Activated CD4-positive, CD25-positive, alpha-beta regulatory T cell (primary cell): Measurements from ENCODE around the gene CEP126.
"Not testable (repeated sequence)": the region's sequence is repeated elsewhere in the genome, so short reads cannot be mapped to it uniquely, and the experiment has no call there.

Source experiments
- DNase-seq, 4 experiments: peaks; one replicate each; lab custom pipeline; 2025; lab: John Stamatoyannopoulos, UW

The CEP126 gene

GRCh38 chr11:101929294-101929915 is 14.6 kb downstream of the CEP126 start:
- no peak for DNase-seq

DNA sequence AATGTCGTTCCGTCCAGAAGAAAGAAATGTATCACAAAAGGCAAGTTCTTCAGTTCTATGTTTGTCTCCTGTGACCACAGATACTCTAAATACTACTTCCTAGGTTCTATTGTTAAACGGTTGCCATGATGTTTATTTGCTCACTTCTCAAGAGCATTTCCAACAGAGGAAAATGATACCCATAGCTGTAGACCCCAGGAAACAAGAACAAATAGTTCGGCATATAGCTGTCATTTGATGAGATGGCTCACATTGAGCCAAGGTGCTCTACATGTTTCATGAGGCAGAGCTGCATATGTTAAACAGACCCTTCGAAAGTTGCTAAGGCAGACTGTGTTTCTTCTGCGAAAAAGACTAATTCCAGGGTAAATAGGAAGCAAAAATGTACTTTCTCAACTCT is 16.9 kb downstream of the CEP126 start:
- DNase-seq, result no peak

DNA sequence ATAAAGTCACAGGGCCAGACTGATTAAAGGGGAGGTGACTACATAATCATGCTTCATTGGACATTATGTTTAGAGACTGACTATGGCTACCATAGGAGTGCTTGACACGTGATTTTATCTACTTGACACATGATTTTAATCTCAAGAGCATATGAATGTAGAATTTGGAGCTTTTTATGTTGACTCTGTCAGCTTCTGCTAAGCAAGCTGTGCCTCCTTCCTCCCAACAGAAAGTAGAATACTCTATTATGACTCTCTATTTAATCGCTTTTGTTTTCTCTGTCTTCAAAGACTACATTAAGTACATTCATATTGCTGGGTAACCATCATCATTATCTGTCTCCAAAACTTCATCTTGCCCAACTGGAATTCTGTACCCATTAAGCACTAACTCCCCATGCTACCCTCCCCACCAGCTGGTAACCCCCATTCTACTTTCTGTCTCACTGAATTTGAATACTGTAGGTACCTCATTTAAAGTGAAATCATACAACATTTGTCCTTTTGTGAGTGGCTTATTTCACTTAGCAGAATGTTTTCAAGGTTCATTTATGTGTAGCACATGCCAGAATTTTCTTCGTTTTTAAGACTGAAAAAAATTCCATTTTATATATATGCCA is 26.2 kb downstream of the CEP126 start:
- DNase-seq, result no peak

DNA sequence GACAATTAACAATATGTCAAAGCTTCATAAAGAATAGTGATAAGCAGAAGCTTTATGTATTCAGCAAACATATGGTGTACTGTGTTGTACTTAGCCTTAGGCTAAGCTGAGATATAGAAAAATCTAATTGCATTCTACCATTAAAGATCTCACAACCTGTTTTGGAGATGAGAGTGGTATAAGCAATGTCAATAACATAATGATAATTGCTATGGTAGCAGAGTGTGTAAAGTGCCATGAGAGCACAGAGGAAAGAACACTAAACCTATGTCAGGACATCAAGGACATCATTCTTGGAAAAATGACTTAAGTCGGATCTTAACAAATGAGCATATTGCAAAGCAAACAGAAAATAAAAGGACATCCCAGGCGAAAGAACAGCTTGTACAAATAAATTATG is 30.1 kb downstream of the CEP126 start:
- DNase-seq, result no peak

GRCh38 chr11:101945448-101945847 is 30.6 kb downstream of the CEP126 start:
- DNase-seq, result no peak

DNA sequence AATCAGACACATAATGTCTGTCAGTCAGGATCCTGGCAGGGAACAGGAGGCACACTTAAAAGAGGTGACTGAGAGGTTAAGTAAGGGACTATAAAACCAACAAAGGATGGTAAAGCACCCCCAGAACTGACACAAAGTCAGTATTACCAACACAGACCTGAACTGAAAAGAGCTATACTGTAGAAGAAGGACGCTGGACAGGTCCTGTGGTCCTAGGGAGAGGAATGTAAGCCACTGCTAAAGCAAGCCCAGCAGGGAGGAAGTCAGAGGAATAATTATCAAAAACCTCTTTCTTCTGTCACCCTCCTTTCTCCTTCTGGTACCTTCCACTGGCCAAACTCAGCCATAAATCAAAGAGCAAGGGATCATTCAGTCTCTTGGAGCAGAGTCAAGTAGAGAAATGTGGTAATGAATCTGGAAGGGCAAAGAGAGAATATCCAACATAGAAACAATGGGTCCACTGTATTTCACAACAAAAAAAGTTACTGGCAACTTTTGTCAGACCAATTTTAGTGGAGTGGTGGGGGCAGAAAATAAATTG is 34.9 kb downstream of the CEP126 start:
- no peak for DNase-seq

- DNase-seq, result no peak
Observed at GRCh38 chr11:101955278-101955677, 40.5 kb downstream of the CEP126 start.

DNA sequence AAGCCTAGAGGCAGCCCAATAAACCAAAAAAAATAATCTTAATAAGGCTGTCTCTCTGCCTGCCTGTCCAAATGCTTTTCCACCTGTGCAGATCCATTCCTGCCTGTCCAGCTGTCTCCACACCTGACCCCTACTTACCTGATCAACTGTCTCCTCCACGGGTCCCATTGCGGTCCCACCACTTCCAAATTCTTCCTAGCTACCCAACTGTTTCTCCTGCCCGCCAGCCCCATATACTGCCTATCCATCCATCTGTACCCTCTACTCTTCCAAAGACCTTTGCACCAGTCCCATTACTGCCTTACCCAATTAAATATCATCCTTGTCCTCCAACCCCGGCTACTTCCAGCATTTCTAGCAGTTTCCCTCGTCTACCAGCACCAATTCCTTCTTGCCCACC is 40.9 kb downstream of the CEP126 start:
- no peak for DNase-seq

DNA sequence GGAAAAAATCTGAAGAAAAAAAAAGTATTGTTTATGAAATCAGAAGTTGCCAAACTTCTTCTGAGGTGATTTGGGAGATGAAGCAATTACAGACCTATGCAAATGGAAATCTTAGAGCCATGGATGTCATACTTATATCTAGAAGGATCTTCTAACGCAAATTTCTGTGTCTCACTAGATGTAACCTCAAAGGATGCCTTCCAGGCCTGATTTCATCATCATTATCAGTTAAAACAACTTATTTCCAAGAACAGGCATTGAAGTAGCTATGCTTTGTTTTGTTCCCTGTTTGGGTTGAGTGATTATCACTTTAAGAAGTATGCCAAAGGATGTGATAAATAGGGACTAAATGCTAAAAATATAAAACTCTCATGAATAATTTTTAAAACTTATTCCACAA is 45.4 kb downstream of the CEP126 start:
- no peak for DNase-seq

- DNase-seq, result not testable (repeated sequence)
Observed at GRCh38 chr11:101964200-101964599, 49.4 kb downstream of the CEP126 start.

GRCh38 chr11:101974255-101974654 is 59.4 kb downstream of the CEP126 start:
- DNase-seq, result no peak

DNA sequence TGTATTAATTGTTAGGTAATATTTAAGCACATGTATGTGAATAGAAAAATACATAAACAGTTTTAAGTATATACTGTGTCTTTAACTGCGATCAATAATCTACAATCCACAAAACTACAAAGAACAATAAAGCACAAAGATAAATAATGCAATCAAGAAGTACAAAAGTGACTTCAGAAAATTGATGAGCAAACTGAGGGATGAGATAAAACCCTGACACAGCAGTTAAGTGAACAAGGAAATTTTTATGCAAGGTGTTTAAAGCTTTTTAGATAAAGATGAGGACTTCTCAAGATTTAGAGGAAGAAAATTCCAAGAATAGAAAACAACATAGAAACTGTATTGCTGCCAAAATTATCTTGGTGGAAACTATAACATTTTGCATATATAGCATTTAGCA is 60.0 kb downstream of the CEP126 start:
- no peak for DNase-seq

GRCh38 chr11:101975734-101976133 is 60.9 kb downstream of the CEP126 start:
- no peak for DNase-seq

DNA sequence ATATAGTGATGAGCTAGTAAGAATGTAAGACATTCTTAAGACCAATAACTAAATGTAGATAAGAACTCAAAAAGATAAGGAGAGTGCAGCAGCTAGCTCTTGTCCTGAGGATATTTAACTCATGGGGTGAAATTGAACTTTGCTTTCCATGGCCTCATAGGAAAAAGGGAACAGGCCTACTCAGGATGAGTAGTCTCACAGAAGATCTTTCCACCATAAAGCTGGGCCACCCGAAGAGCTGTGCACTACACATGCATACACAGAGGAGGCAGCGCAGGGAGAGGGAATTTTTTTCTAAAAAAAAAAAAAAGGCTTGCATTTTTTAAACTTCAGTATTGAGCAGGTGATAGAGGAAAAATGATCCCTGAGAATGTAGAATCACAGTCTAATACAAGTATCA is 72.6 kb downstream of the CEP126 start:
- DNase-seq, result no peak

DNA sequence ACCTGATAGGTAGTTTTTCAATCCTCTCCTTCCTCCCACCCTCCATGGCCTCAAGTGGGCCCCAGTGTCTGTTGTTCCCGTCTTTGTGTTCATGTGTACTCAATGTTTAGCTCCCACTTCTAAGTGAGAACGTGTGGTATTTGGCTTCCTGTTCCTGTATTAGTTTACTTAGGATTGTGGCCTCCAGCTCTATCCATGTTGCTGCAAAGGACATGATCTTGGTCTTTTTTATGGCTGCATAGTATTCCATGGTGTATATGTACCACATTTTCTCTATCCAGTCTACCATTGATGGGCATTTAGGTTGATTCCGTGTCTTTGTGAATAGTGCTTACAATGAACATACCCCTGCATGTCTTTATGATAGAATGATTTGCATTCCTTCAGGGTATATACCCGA is 78.4 kb downstream of the CEP126 start:
- DNase-seq, result no peak

DNA sequence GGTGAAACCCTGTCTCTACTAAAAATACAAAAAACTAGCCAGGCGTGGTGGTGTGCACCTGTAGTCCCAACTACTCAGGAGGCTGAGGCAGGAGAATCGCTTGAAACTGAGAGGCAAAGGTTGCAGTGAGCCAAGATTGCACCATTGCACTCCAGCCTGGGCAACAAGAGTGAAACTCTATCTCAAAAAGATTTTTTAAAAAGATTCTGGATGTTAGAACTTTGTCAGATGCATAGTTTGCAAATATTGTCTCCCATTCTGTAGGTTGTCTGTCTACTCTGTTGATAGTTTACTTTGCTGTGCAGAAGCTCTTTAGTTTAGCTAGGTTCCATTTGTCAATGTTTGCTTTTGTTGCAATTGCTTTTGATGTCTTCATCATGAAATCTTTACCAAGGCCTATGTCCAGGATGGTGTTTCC is 79.3 kb downstream of the CEP126 start:
- DNase-seq, result not testable (repeated sequence)

GRCh38 chr11:101996111-101996510 is 81.3 kb downstream of the CEP126 start:
- no peak for DNase-seq

DNA sequence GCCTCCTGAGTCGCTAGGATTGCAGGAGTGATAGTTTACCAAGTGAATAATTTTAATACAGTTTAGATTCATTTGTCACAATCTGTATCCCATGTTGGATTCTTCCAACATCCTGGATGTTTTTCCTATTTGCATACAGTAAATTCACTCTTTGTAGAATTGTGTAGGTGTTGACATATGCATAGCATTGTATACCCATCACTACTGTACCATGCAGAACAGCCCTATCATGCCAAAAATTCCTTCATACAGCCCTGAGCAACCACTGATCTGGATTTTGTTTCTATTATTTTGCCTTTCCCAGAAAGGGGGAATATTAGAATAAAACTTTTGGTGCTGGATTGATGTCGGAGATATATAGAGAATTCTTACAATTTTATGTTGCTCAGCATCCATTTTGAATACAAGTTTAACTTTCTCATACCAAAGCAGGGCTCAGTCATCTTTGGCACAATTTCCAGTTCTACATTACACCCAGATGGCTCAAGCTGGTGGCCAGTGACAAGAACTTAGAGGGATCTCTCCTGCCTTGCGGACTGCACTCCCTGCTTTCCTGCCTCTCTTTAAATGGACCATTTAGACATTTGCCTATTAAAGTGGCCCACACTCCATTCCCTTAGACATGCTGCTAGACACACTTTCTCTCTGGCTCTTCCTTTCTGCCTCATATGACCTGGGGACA is 87.0 kb downstream of the CEP126 start:
- no peak for DNase-seq

- DNase-seq, result no peak
Observed at GRCh38 chr11:102004220-102004619, 89.4 kb downstream of the CEP126 start.

GRCh38 chr11:102005306-102005705 is 90.5 kb downstream of the CEP126 start:
- DNase-seq, result no peak

DNA sequence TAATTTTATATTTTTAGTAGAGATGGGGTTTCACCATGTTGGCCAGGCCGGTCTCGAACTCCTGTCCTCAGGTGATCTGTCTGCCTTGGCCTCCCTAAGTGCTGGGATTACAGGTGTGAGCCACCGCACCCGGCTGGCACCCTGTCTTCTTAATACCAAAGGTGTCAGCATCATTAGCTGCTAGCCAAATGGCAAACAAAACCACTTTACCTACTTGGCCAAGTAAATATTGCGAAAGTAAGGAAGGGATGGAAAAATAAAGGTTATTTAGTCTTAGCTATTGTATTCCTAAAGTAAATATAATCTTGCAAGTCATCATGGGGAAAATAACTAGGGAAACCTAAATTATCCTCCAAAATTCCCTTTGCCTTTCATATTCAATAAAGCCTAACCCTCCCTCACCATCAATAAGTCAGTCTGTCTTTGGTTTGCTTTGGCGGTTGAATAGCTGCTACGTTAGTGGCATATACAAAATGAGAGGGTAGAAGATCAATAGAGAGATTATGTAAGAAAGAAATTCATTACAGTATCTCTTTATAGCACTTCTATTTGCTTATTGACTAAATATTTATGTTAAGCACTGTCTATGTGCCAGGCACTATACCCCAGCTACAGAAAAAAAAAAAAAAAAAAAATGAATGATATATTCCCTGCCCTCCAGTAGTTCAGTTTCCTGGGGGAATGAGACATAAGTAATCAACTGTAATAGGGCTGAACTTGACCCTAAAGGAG is 92.2 kb downstream of the CEP126 start:
- no peak for DNase-seq

DNA sequence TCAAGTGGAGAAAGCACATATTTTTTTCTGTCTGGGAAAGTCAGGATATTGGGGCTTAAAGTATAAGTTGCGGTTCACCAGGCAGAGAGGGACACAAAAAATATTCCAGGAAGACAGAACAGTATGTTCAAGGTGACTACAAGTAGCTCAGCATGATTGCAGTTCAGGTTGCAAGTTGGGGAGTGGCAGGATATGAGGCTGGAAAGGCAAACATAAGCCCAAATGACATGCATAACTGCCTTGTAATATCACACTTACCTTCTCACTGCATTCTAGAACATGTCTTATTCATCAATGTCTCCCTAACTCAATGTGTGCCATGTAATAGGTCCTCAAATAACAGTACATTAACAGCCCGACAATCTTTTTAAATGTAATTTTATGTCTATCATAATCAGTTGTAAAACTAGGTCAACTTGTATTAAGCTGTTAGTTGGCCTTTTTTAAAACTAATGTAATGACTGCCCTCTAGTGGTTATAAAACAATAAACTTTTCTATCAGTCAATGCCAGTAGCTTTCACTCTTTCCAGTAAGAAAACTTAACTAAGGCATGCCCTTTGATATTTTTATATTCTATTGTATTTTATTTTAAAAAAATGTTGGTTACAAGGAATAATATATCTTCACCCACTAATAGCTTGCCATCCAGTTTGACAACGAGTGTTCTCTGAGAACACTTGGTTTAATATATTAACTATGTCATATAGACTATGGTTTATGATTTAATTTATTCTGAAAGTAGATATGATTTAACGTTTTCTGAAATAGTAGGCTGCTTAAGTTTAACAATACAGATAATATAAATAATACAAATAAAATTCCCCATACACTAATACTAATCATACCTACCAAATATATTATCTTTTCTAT is 93.0 kb downstream of the CEP126 start:
- DNase-seq, result no peak
